Globus pallidus (tissue), 1 donor: ENCODE measurements around the gene OR8A1.
"Not testable (repeated sequence)": the region's sequence is repeated elsewhere in the genome, so short reads cannot be mapped to it uniquely, and the experiment has no call there.

Source experiments
- DNase-seq: peaks from one replicate; pipeline ENCODE4 v3.0.0-alpha.2; 2015; ENCODE audit warnings: low spot score

The OR8A1 gene

GRCh38 chr11:124595302-124595701, 25.5 kb downstream of the OR8A1 start:
- no peak for DNase-seq

DNA sequence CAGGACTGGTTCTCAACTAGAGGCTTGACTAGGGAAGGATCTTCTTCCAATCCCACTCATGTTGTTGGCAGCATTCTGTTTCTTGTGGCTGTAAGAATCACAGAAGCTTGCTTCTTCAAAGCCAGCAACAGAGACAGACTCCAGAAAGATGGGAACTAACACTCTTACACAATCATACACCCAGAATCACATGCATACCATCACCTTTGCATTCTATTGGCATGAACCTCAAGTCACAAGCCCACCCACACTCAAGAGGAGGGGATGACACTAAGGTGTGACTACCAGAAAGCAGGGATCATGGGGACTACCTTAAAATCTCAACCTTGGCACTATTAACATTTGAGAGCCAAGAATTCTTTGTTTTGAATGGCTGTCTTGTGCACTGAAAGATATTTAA, 27.8 kb downstream of the OR8A1 start:
- no peak for DNase-seq

GRCh38 chr11:124600621-124601320, 31.0 kb downstream of the OR8A1 start:
- no peak for DNase-seq

GRCh38 chr11:124602193-124602592, 32.4 kb downstream of the OR8A1 start:
- no peak for DNase-seq

DNA sequence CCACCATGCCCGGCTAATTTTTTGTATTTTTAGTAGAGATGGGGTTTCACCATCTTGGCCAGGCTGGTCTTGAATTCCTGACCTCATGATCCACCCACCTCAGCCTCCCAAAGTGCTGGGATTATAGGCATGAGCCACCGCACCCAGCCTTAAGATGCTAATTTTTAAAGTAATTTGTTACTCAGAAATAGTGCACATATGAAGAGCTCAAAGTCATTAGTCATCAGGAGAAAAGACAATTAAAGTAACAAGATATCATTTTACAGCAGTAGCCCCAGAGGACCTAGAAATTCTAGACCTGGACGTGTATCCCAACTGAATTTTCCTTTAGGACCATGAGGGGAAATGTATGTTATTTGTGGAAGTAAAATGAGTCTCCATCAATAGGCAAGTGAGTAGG, 32.9 kb downstream of the OR8A1 start:
- DNase-seq, result not testable (repeated sequence)

GRCh38 chr11:124605719-124606118, 35.9 kb downstream of the OR8A1 start:
- DNase-seq, result peak; percentile 26

GRCh38 chr11:124608147-124608546, 38.4 kb downstream of the OR8A1 start:
- no peak for DNase-seq

DNA sequence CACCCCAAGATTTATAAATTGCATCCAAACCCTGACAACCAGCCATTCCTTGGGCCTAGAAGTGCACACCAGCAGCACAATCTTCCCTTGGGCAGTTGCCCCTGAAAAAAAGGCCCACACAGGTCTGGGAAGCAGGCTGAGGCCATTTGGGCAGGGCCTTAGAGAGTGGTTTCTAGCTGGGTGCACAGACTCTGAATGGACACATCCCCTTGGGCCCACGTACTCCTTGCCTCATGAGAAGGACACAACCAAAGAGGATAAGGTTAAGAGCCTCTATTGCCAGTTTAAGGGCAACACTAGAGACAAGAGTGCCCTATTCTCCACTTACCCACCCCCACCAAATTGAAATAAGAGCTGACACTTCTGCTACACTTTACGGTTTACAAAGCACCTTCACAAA, 40.5 kb downstream of the OR8A1 start:
- DNase-seq, result no peak

GRCh38 chr11:124611064-124611463, 41.3 kb downstream of the OR8A1 start, which contains the start of gene PANX3:
PANX3 (plus strand) TSS chr11:124611428; CDS start chr11:124611557, 129 bp downstream.
- no peak for DNase-seq

GRCh38 chr11:124612045-124612444, 42.2 kb downstream of the OR8A1 start:
- no peak for DNase-seq

GRCh38 chr11:124612567-124613246, 42.9 kb downstream of the OR8A1 start:
- no peak for DNase-seq

GRCh38 chr11:124618863-124619262, 49.1 kb downstream of the OR8A1 start:
- no peak for DNase-seq
